Adrenal gland (tissue), 12 donors: ENCODE data around the gene TFDP1. TPM values are rescaled to one million over a fixed set of nuclear protein-coding genes. Genes with fewer than 3 reads are reported as not detected.

Experiments used
- DNase-seq, 7 donors: peaks; one replicate each; pipeline ENCODE4 v3.0.0-alpha.2; 2019 to 2020
- H3K27ac ChIP-seq, 5 donors: fragments of 200-600 bp; sonication (generic) in 4 of 5; 1 replicate in 3 of 5; 2 replicates in 2 of 5; pipeline versions ENCODE4 v1.5.1 to v1.8.0; 2016 to 2020; ENCODE audit warnings: mild to moderate bottlenecking in 1 of 5
- H3K27me3 ChIP-seq: fragments of 200-600 bp; 2 replicates; pipeline ENCODE4 v1.8.0; 2021
- H3K36me3 ChIP-seq, 2 donors: fragments of 200-600 bp; replicated peaks in 1 of 2; 1 replicate in 1 of 2; 2 replicates in 1 of 2; pipeline versions ENCODE4 v1.5.1 to v1.8.0; 2018 to 2022
- H3K4me1 ChIP-seq, 2 donors: fragments of 200-600 bp; replicated peaks in 1 of 2; 1 replicate in 1 of 2; 2 replicates in 1 of 2; pipeline versions ENCODE4 v1.5.1 to v1.8.0; 2018 to 2021
- H3K4me3 ChIP-seq, 4 donors: fragments of 200-600 bp; sonication (generic) in 3 of 4; one replicate each; pipeline ENCODE4 v1.5.1; 2016 to 2018
- H3K9me3 ChIP-seq, 3 donors: fragments of 200-600 bp; sonication (generic) in 1 of 3; replicated peaks in 1 of 3; 1 replicate in 2 of 3; 2 replicates in 1 of 3; pipeline versions ENCODE4 v1.5.1 to v1.8.0; 2016 to 2021
- POLR2A ChIP-seq, 2 donors: fragments of 450-650 bp; IDR thresholded peaks; one replicate each; pipeline ENCODE4 v1.6.1; 2017; ENCODE audit warnings: antibody characterized with exemption in 2 of 2, mild to moderate bottlenecking in 2 of 2, moderate library complexity in 1 of 2
- WGBS, 4 donors: extraction: QIAGEN DNeasy Blood & Tissue Kit in 2 of 4; methylation state at CpG; one replicate each; pipeline versions ENCODE4 v1.1.5 to v1.1.7; 2013 to 2017; 5-methylcytosine and 5-hydroxymethylcytosine counted together
- intact Hi-C, 2 donors: fragments of 100-400 bp; cut with DNase I; formaldehyde crosslinking; loops; one replicate each; pipeline versions ENCODE4 v1.14.1 to v1.15.0; 2022 to 2023
- polyA plus RNA-seq, 3 donors: library from polyadenylated mRNA; stranded (reverse); fragments of 200-250 nt in 2 of 3; fragments of 350-450 nt in 1 of 3; fragmentation: Illumina TruSeq in 1 of 3; extraction: RNeasy Lipid Tissue Mini Kit (QIAGEN cat#74804) in 1 of 3; gene quantifications; one replicate each; pipeline ENCODE4 v1.2.3, GENCODE V29; 2013 to 2014
- total RNA-seq, 9 donors: library from RNA; depleted of rRNA in 4 of 9; stranded (reverse); fragments of >200 nt in 4 of 9; fragments of 120-200 nt in 1 of 9; fragmentation: NEBNext Ultra II Directional in 1 of 9; extraction: Animal tissue kit (Norgen Biotek cat#: 25700) in 1 of 9; gene quantifications; one replicate each; pipeline versions ENCODE4 v1.1.0 to v1.2.4, GENCODE V29; 2013 to 2023
- TF ChIP-seq, protein P1 (sequence below), 6 experiments: fragments of 450-650 bp in 4 of 6; fragments of 200-600 bp in 2 of 6; sonication (generic) in 1 of 6; IDR thresholded peaks; 1 replicate in 5 of 6; 2 replicates in 1 of 6; pipeline versions ENCODE4 v1.5.1 to v1.8.0; 2016 to 2021; ENCODE audit warnings: antibody characterized with exemption in 6 of 6, mild to moderate bottlenecking in 2 of 6, moderate library complexity in 1 of 6
- donor health status: healthy with polysubstance abuse.
- donor health status: Bipolar disorder and iron deficiency.
- donor health status: DM: yes; HTN: yes; CAD: no.
- donor health status: DM: no; HTN: no; CAD: no.
- donor health status: DM: no; HTN: no; CAD: no.
- donor health status: DM: yes; HTN: yes; CAD: no.

TFDP1 gene
- total and polyA plus RNA-seq, 12 donors: 16.5 to 50.0 (median 35.5) TPM

- Histone ChIP-seq H3K4me3 (no peak overlapping the region), H3K36me3 (peaks cover 0 to 8% of the 10 kb centered on the region in 2 donors), H3K4me1 (peaks cover 0 to 14% of the 10 kb centered on the region in 2 donors), H3K27me3 (no peaks in the 10 kb centered on the region), H3K9me3 (no peaks in the 10 kb centered on the region), H3K27ac (no peak overlapping the region)
- no peak for TF ChIP-seq POLR2A (IDR thresholded peaks at IDR 0.05)
- DNase-seq: peak in 2 of 7 donors; percentile 16 to 48
- intact Hi-C loops: no loop called here
- WGBS, 4 donors: 89 to 95% (median 93%) methylated on average over 18 to 23 of the region's 23 CpGs
Observed at GRCh38 chr13:113586661-113587479, 2.3 kb downstream of the TFDP1 start.

DNA sequence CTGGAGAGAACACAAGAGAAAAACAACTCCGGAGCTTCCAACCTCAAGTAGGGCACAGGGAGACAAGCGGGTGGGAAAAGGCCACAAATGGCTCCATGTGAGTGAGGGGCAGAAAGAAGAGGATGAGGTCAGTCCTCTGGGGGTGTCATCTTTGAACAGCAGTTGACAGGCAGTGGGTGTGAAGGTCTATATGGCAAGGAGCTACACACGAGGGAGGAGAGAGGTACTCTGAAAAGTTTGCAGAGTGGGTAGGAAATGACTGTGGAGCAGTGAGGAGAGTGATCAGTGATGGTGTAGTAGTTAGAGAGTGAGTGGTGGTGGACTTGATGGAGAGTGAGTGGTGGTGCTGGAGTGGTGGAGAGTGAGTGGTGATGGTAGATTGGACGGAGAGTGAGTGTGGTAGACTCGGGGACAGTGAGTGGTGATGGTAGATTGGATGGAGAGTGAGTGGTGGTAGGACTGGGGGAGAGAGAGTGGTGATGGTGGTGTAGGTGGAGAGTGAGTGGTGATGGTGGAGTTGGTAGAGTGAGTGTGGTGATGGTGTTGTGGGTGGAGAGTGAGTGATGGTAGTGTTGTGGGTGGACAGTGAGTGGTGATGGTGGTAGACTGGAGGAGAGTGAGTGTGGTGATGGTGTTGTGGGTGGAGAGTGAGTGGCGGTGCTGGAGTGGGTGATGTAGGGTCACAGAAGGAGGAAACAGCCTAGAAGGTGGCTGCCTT, 4.0 kb downstream of the TFDP1 start:
- intact Hi-C loops: no loop called here
- peak in 2 of 7 donors; percentile 6 to 21 for DNase-seq
- H3K36me3 ChIP-seq: peaks cover 0 to 8% of the 10 kb centered on the region in 2 donors
- no peak overlapping the region for H3K4me3 ChIP-seq
- no peak overlapping the region for H3K27ac ChIP-seq
- peaks cover 0 to 14% of the 10 kb centered on the region in 2 donors for H3K4me1 ChIP-seq
- no peaks in the 10 kb centered on the region for H3K27me3 ChIP-seq
- no peak for TF ChIP-seq POLR2A (IDR thresholded peaks at IDR 0.05)
- TF ChIP-seq, protein P1, sequence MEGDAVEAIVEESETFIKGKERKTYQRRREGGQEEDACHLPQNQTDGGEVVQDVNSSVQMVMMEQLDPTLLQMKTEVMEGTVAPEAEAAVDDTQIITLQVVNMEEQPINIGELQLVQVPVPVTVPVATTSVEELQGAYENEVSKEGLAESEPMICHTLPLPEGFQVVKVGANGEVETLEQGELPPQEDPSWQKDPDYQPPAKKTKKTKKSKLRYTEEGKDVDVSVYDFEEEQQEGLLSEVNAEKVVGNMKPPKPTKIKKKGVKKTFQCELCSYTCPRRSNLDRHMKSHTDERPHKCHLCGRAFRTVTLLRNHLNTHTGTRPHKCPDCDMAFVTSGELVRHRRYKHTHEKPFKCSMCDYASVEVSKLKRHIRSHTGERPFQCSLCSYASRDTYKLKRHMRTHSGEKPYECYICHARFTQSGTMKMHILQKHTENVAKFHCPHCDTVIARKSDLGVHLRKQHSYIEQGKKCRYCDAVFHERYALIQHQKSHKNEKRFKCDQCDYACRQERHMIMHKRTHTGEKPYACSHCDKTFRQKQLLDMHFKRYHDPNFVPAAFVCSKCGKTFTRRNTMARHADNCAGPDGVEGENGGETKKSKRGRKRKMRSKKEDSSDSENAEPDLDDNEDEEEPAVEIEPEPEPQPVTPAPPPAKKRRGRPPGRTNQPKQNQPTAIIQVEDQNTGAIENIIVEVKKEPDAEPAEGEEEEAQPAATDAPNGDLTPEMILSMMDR (IDR thresholded peaks at IDR 0.05): no peak
- 92 to 98% (median 95%) methylated on average over 6 of the region's 6 CpGs for WGBS, 4 donors
- no peaks in the 10 kb centered on the region for H3K9me3 ChIP-seq

DNA sequence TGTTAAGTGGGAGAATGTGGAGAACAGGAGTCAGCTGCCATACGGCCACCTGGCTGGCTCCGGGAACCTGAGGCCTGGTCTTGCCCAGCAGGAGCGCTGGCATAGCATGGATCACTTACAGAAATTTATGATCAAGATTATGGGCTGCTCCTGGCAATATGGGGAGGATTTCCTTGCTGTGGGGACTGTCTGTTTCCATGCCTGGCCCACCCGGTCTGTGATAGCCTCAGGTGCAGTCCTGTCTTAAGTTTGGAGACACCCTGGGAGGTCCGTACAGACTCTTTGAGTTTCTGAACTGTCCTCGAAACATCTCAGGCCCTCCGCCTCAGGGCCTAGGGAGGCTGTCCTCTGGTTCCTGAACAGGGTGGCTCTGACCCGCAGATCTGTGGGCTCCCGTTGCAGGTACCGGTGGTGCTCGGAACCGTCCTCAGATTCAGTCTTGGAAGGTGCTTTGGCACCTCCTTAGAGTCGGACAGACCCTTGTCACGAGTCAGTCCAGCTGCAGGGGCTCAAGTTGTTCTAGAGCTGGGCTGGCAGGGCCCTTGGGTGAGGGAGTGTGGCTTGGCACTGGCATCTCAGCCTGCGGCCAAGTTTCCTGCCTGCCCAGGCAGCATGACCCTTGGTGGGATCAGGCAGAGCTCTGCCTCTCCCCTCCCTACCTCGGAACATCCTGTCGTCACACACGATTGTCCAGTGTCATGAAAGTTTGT, 4.9 kb downstream of the TFDP1 start:
- Histone ChIP-seq H3K27ac (no peak overlapping the region), H3K9me3 (no peaks in the 10 kb centered on the region), H3K36me3 (peaks cover 0 to 8% of the 10 kb centered on the region in 2 donors), H3K4me3 (no peak overlapping the region), H3K4me1 (peaks cover 0 to 14% of the 10 kb centered on the region in 2 donors), H3K27me3 (no peaks in the 10 kb centered on the region)
- intact Hi-C loops: no loop called here
- 91 to 98% (median 94%) methylated on average over 11 to 18 of the region's 18 CpGs for WGBS, 4 donors
- TF ChIP-seq, protein P1 (IDR thresholded peaks at IDR 0.05): no peak
- no peak for TF ChIP-seq POLR2A (IDR thresholded peaks at IDR 0.05)
- peak in 2 of 7 donors; percentile 15 to 46 for DNase-seq

DNA sequence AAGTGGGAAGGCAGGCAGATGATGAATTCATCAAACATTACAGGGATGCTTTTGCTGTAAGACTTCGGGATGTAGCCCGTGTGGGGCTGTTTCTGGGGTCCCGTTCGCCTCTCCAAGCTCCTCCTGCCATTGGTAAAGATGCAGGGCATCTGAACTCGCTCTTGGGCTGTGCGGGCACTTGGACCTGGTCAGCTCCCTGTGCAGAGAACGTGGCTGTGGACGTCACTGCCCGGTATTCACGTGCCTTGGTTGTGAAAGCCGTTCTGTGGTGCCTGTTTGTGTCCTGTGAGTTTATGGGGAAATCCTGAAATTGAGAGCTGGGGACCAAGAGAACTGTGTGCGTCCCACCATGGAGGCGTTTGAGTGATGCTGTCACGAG, 5.4 kb downstream of the TFDP1 start:
- intact Hi-C loops: no loop called here
- Histone ChIP-seq H3K36me3 (peaks cover 0 to 8% of the 10 kb centered on the region in 2 donors), H3K4me3 (no peak overlapping the region), H3K27ac (no peak overlapping the region), H3K27me3 (no peaks in the 10 kb centered on the region), H3K9me3 (no peaks in the 10 kb centered on the region), H3K4me1 (peaks cover 0 to 14% of the 10 kb centered on the region in 2 donors)
- WGBS, 4 donors: 88 to 94% (median 93%) methylated on average over 14 of the region's 14 CpGs
- TF ChIP-seq, protein P1 (IDR thresholded peaks at IDR 0.05): no peak
- no peak for TF ChIP-seq POLR2A (IDR thresholded peaks at IDR 0.05)
- peak in 2 of 7 donors; percentile 13 to 33 for DNase-seq
